Gastroesophageal sphincter (tissue), 4 donors: ENCODE measurements around the gene MXRA8. TPM values are rescaled to one million over a fixed set of nuclear protein-coding genes. Genes with fewer than 3 reads are reported as not detected.

Experiments
- ATAC-seq: fragments of 150-250 bp; one replicate; pipeline ENCODE4 v1.9.1; 2016; ENCODE audit warnings: mild to moderate bottlenecking, moderate library complexity
- H3K27ac ChIP-seq, 4 donors: fragments of 200-600 bp; sonication (generic) in 3 of 4; 1 replicate in 3 of 4; 2 replicates in 1 of 4; pipeline ENCODE4 v1.5.1; 2016 to 2019
- H3K27me3 ChIP-seq: fragments of 200-600 bp; sonication (generic); one replicate; pipeline ENCODE4 v1.5.1; 2019
- H3K36me3 ChIP-seq, 2 donors: fragments of 200-600 bp; sonication (generic); one replicate each; pipeline ENCODE4 v1.5.1; 2019; ENCODE audit warnings: control low read depth in 1 of 2
- H3K4me1 ChIP-seq, 3 donors: fragments of 200-600 bp; sonication (generic); 1 replicate in 2 of 3; 2 replicates in 1 of 3; pipeline ENCODE4 v1.5.1; 2016 to 2019; ENCODE audit warnings: control low read depth in 2 of 3
- H3K4me3 ChIP-seq, 2 donors: fragments of 200-600 bp; sonication (generic); one replicate each; pipeline ENCODE4 v1.5.1; 2019; ENCODE audit warnings: mild to moderate bottlenecking in 1 of 2, moderate library complexity in 1 of 2
- H3K9me3 ChIP-seq, 3 donors: fragments of 200-600 bp; sonication (generic); one replicate each; pipeline ENCODE4 v1.5.1; 2017 to 2019; ENCODE audit warnings: control low read depth in 2 of 3
- EP300 ChIP-seq: sonication (generic); formaldehyde crosslinking; IDR thresholded peaks from one replicate; pipeline ENCODE4 v1.6.1; 2017; ENCODE audit warnings: antibody characterized with exemption, mild to moderate bottlenecking
- POLR2A ChIP-seq, 2 donors: fragments of 450-650 bp; IDR thresholded peaks; one replicate each; pipeline ENCODE4 v1.6.1; 2017; ENCODE audit warnings: antibody characterized with exemption in 2 of 2, mild to moderate bottlenecking in 2 of 2, moderate library complexity in 1 of 2
- POLR2AphosphoS5 ChIP-seq: sonication (generic); formaldehyde crosslinking; IDR thresholded peaks from one replicate; pipeline ENCODE4 v1.6.1; 2017; ENCODE audit warnings: antibody characterized with exemption
- WGBS, 2 donors: methylation state at CpG; one replicate each; pipeline ENCODE4 v1.1.5; 2018; ENCODE audit warnings: low coverage in 1 of 2; 5-methylcytosine and 5-hydroxymethylcytosine counted together
- total RNA-seq, 4 donors: library from RNA; depleted of rRNA; stranded (reverse); fragments of >200 nt; gene quantifications; one replicate each; pipeline ENCODE4 v1.1.0, GENCODE V29; 2016
- TF ChIP-seq, protein P1 (sequence below), 4 experiments: fragments of 200-600 bp in 2 of 4; fragments of 450-650 bp in 2 of 4; sonication (generic) in 1 of 4; IDR thresholded peaks; one replicate each; pipeline ENCODE4 v1.5.1; 2017 to 2019; ENCODE audit warnings: antibody characterized with exemption in 4 of 4, mild to moderate bottlenecking in 2 of 4, moderate library complexity in 2 of 4

The MXRA8 gene
- total RNA-seq, 4 donors from 2014 or later = 69.8 to 105 (median 85.4) TPM

DNA sequence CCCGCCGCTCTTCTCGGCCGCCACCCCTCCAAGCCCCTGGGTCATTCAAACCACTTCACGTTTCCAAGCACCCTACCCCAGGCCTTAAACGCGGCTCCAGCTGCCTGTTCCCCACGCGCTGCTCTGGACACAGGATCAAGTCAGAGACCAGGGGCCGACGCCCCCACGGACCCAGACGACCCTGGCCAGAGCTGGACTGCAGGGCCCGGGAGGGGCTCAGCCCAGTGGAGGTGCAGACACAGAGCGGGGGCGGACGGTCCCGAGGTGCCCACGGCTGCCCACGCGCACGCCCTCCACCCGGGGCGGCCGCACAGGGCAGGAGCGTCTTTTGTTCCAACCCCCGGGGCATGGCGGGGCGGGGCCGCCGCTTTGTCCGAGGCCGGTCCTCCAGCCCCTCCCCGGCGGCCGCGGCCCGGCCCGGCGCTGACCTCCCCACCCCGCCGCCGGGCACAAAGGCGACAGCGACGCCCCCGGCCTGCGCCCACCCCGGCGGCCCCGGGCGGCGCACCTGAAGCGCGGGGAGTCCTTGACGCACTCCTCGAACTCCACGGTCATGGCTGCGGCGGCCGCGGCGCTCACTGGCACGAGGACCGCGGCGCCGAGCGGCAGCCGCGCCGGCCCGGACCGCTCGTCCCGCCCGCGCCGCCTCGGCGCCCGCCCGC, 51.0 kb downstream of the MXRA8 start:
- TF ChIP-seq POLR2A (IDR thresholded peaks at IDR 0.05) = peak; percentile 43 to 52
- no peak for TF ChIP-seq POLR2AphosphoS5
- WGBS, 2 donors = no CpG with 5 or more reads among the region's 83 CpGs

DNA sequence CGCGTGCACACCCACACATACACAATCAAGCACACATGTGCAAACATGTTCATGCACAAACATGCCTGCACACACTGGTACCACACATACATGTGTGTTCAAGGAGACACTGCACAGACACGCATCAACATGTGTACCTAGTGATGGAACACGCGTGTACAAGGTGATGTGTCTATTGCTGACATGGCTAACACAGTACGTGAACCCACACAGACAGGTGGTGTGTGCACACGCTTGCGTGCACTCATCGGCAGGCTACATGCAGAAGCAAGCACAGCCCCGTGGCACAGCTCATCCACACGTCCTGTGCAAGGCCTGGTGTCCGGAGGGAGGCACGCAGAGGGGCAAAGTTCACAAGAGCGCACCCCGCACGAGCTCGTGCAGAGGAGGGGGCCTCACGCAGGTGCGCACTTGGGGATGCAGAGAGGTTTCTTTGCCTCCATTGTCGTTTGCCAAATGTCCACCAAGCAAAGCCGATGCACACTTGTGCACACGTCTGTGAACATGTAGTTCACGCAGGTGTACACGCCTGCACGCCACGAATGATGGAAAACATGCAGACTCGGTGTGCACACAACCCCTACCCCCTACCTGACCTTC, 51.6 kb downstream of the MXRA8 start:
- Histone ChIP-seq H3K4me3 (peak overlapping the region; percentile 64 to 95), H3K27ac (peak overlapping the region in 3 of 4 donors; percentile 93 to 97 (median 95)), H3K9me3 (no peaks in the 10 kb centered on the region), H3K27me3 (no peaks in the 10 kb centered on the region), H3K36me3 (peaks cover 0 to 21% of the 10 kb centered on the region in 2 donors), H3K4me1 (peaks cover 2 to 71% (median 42%) of the 10 kb centered on the region in 3 donors)
- no peak for ATAC-seq
- TF ChIP-seq EP300 = no peak
- TF ChIP-seq, protein P1, sequence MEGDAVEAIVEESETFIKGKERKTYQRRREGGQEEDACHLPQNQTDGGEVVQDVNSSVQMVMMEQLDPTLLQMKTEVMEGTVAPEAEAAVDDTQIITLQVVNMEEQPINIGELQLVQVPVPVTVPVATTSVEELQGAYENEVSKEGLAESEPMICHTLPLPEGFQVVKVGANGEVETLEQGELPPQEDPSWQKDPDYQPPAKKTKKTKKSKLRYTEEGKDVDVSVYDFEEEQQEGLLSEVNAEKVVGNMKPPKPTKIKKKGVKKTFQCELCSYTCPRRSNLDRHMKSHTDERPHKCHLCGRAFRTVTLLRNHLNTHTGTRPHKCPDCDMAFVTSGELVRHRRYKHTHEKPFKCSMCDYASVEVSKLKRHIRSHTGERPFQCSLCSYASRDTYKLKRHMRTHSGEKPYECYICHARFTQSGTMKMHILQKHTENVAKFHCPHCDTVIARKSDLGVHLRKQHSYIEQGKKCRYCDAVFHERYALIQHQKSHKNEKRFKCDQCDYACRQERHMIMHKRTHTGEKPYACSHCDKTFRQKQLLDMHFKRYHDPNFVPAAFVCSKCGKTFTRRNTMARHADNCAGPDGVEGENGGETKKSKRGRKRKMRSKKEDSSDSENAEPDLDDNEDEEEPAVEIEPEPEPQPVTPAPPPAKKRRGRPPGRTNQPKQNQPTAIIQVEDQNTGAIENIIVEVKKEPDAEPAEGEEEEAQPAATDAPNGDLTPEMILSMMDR (IDR thresholded peaks at IDR 0.05) = no peak
- no peak for TF ChIP-seq POLR2A (IDR thresholded peaks at IDR 0.05)
- TF ChIP-seq POLR2AphosphoS5 = no peak
- 4 to 38% methylated on average over 5 of the region's 27 CpGs for WGBS, 2 donors

More for the DNA sequence above, 51.0 kb downstream of the MXRA8 start:
- H3K36me3 ChIP-seq = peaks cover 0 to 27% of the 10 kb centered on the region in 2 donors
- peaks cover 2 to 71% (median 42%) of the 10 kb centered on the region in 3 donors for H3K4me1 ChIP-seq
- ATAC-seq = no peak
- H3K9me3 ChIP-seq = no peaks in the 10 kb centered on the region
- H3K27ac ChIP-seq = peak overlapping the region; percentile 47 to 97 (median 94)
- no peaks in the 10 kb centered on the region for H3K27me3 ChIP-seq
- H3K4me3 ChIP-seq = peak overlapping the region; percentile 64 to 95

DNA sequence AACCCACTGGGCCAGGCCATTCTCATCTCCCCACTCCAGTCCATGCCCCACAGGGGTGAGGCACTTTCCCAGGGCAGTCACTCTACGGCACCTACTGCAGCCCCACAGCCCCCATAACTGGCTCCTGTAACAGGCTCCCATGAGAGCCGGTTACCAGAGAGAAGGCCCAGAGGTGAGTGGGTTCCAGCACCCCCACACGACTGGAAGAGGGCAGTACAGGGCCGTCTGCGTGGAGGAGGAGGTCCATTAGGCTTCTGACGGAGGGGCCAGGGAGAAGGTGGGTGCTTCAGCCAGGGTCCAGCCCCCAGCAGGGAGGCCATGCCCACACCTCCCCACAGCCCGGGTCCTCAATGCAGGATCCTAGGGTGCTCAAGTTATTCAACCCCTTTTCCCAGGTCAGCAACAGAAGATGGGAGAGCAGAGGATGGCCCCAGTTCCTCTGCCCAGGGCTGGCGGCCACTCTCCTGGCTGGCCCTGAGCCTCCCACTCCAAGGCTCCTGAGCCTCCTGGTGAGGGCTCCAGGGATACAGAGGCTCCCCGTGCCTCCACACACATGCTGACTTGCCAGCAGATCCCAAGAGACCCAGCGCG, 52.2 kb downstream of the MXRA8 start:
- H3K27me3 ChIP-seq = no peaks in the 10 kb centered on the region
- peak overlapping the region in 3 of 4 donors; percentile 79 to 89 (median 84) for H3K27ac ChIP-seq
- peaks cover 0 to 15% of the 10 kb centered on the region in 2 donors for H3K36me3 ChIP-seq
- no peak for TF ChIP-seq POLR2A (IDR thresholded peaks at IDR 0.05)
- TF ChIP-seq EP300 = no peak
- TF ChIP-seq POLR2AphosphoS5 = no peak
- no peak for ATAC-seq
- WGBS, 2 donors = 0% methylated on average over 1 of the region's 11 CpGs; no CpG with 5 or more reads in 1 of the 2 donors
- H3K4me1 ChIP-seq = peaks cover 2 to 71% (median 42%) of the 10 kb centered on the region in 3 donors
- H3K9me3 ChIP-seq = no peaks in the 10 kb centered on the region
- peak overlapping the region in 1 of 2 donors; percentile 95 for H3K4me3 ChIP-seq

DNA sequence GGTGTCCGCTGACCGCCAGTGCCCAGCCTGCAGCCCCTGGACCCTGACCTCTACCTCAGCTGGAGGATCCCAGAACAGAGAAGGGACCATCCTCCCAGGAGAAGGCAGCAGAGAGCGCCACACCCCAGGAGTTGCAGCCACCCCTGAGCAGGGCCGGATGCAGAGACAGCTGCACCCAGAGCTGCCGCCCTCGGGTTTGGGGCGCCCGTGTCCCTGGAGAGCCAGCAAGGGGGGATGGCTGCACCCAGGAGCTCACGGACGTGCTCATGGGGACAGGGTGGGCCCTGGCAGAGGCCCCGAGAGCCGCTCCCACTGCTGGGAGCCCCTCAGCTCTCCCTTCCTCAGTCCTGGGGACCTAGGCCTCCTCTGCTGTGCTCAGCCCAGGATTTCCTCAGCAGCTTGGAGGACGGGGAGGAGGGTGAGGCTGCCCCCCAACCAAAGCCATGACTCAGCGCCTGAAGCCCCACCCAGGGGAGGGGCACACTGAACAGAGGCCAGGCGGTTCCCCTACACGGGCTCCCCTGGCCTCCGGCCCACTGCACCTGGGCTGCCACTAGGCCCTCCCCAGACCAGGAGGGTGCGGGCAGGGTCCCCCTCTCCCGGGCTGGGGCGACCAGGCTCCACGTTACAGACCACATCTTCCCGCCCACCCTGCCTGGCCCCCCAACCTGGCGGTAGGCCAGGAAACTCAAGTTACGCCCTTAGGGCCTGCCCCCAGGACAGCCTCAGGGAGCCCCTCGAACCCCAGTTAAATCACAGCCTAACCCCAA, 52.9 kb downstream of the MXRA8 start:
- TF ChIP-seq EP300 (no peak), POLR2AphosphoS5 (peak; percentile 27)
- H3K4me1 ChIP-seq = peaks cover 2 to 67% (median 42%) of the 10 kb centered on the region in 3 donors
- 4% methylated on average over 3 of the region's 25 CpGs; no CpG with 5 or more reads in 1 of the 2 donors for WGBS, 2 donors
- peaks cover 0 to 9% of the 10 kb centered on the region in 2 donors for H3K36me3 ChIP-seq
- no peaks in the 10 kb centered on the region for H3K27me3 ChIP-seq
- no peaks in the 10 kb centered on the region for H3K9me3 ChIP-seq
- H3K4me3 ChIP-seq = peak overlapping the region; percentile 30 to 95
- peak overlapping the region; percentile 39 to 89 (median 82) for H3K27ac ChIP-seq
- peak; percentile 35 for ATAC-seq

DNA sequence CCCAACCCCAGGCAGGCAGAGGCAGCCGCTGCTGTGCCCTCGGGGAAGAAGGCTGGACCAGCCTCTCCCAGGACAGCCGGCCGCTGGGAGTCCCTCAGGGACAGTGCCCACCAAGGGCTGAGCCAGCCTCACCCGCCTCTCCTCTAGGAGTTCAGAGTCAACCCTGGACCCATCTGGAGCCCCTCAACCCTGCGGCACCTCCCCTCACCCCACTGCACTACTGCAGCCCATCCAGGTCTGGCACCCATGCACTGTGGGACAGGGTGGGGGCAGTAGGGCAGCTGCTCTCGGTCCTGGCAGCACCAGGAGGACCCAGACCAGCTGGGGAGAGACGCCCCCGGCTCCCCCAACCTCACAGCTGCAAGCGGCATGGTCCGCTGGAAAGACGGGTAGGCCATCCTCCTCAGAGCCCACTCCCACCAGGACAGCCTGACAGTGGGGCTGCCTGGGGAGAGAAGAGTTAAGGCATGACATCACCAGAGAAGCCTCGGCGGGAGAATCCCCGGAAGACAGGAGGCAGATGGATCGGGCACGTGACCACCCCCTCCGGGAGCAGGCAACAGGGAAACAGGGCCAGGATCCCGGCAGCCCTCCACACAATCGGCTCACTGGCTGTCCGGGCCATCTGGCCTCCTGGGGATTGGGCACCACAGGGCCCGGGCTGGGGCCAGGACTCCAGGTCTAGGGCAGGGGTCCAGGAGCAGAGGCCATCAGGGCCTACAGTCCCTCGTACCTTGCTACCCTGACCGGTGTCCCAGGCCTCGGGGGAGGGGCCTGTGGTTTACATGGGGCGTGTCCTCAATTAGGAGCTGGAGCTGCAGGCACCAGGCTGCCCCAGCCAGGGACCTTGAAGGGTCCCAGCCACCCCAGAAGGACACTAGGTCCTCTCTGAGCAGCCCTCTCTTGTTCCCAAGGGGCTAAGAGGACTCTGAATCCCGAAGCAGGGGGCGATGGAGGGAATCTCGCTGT, 53.7 kb downstream of the MXRA8 start:
- H3K4me1 ChIP-seq = peaks cover 2 to 58% (median 41%) of the 10 kb centered on the region in 3 donors
- H3K4me3 ChIP-seq = peak overlapping the region; percentile 30 to 95
- peak; percentile 44 for ATAC-seq
- no peaks in the 10 kb centered on the region for H3K27me3 ChIP-seq
- peak overlapping the region; percentile 39 to 89 (median 82) for H3K27ac ChIP-seq
- TF ChIP-seq POLR2AphosphoS5 (peak; percentile 22), POLR2A (IDR thresholded peaks at IDR 0.05) (no peak)
- peaks cover 0 to 10% of the 10 kb centered on the region in 2 donors for H3K36me3 ChIP-seq
- no peaks in the 10 kb centered on the region for H3K9me3 ChIP-seq
- WGBS, 2 donors = no CpG with 5 or more reads among the region's 29 CpGs

DNA sequence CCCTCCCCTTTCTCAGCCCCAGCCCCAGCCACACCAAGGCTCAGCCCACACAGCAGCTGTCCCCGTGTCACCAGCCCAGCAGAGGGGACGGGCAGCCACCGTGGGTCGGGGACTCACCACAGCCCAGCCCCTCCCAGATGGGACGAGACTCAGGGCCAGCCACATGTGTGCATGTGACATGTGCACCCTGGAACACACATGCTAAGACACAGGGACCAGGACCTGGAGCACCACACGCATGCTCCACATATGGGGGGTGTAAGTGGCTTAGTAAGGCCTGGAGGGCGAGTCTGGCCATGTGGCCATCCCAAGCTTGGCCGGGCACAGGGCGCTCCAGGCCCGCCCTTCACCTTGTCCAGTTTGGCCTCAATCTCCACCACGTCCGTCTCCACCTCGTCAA, 54.6 kb downstream of the MXRA8 start:
- Histone ChIP-seq H3K27me3 (no peaks in the 10 kb centered on the region), H3K9me3 (no peaks in the 10 kb centered on the region), H3K4me3 (peak overlapping the region in 1 of 2 donors; percentile 95), H3K27ac (peak overlapping the region in 3 of 4 donors; percentile 79 to 89 (median 84)), H3K36me3 (peaks cover 0 to 19% of the 10 kb centered on the region in 2 donors), H3K4me1 (peaks cover 2 to 49% (median 37%) of the 10 kb centered on the region in 3 donors)
- TF ChIP-seq EP300 = no peak
- no peak for TF ChIP-seq POLR2AphosphoS5
- no peak for TF ChIP-seq POLR2A (IDR thresholded peaks at IDR 0.05)
- TF ChIP-seq, protein P1 (IDR thresholded peaks at IDR 0.05) = no peak
- WGBS, 2 donors = 40% methylated on average over 1 of the region's 13 CpGs; no CpG with 5 or more reads in 1 of the 2 donors
- ATAC-seq = no peak
